ENCODE results near the gene ROBO1. TPM values are rescaled to one million over a fixed set of nuclear protein-coding genes. Genes with fewer than 3 reads are reported as not detected.

Gene ROBO1
- total and polyA plus RNA-seq, 2 donors (not counting 1 experiment from before 2014, with no cell fraction given): 0.27 to 3.2 TPM

DNA sequence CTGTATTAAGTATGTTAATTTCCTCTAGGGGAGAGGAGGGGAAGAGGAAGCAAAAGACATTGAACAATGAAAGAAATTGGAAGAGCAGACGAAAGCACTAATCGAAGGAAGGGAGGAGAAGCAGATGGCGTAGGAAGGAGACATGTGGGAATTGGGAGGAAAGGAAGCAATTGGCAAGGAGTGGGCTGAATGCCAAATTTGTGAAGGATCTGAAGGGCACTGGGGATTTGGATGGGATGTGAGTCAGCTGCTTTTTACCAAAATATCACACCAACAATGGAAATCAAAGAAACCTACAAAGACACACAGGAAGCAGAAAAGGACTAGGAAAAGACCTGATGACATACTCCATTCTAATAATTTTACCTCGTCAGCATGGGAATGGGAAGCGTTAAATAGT, 1029.8 kb downstream of the ROBO1 start:
- ATAC-seq (ENCODE audit: low read depth) (no peak), DNase-seq (no peak)
- intact Hi-C loops (cut with micrococcal nuclease): no loop called here
- Histone ChIP-seq H4K20me1 (ENCODE audit: control insufficient read depth, insufficient read depth, low read length, poor library complexity, severe bottlenecking) (no peaks in the 10 kb centered on the region), H3K79me2 (ENCODE audit: control insufficient read depth, insufficient read depth, low read length) (no peaks in the 10 kb centered on the region), H3K27ac (ENCODE audit: low read length in 2 of 2) (no peak overlapping the region), H3K27me3 (replicated peaks in 1 of 4; ENCODE audit: control extremely low read depth in 1 of 4, control insufficient read depth in 3 of 4, insufficient read depth in 4 of 4, low read length in 3 of 4) (no peaks in the 10 kb centered on the region), H3K36me3 (replicated peaks in 1 of 2; ENCODE audit: control extremely low read depth in 1 of 2, control insufficient read depth in 1 of 2, extremely low read depth in 1 of 2, insufficient read depth in 2 of 2, low read length in 1 of 2) (no peaks in the 10 kb centered on the region), H3K4me1 (ENCODE audit: control insufficient read depth in 2 of 2, insufficient read depth in 2 of 2, low read length in 2 of 2) (no peaks in the 10 kb centered on the region), H3K4me2 (replicated peaks; ENCODE audit: low read depth, low read length, poor library complexity, severe bottlenecking) (no peak overlapping the region), H3K9ac (ENCODE audit: low read length) (no peak overlapping the region), H3K9me3 (ENCODE audit: control extremely low read depth in 1 of 3, control insufficient read depth in 2 of 3, insufficient read depth in 1 of 3, low read length in 2 of 3) (no peaks in the 10 kb centered on the region), H2AFZ (ENCODE audit: insufficient read depth, low read depth, low read length, poor library complexity, severe bottlenecking) (no peak overlapping the region), H3K4me3 (ENCODE audit: control extremely low read depth in 1 of 5, extremely low read depth in 1 of 5, insufficient read depth in 1 of 5, low read depth in 2 of 5, low read length in 4 of 5) (no peak overlapping the region)
- no peak overlapping the region for H3K27ac Mint-ChIP-seq
- no peak overlapping the region for H3K4me3 Mint-ChIP-seq
- TF ChIP-seq EZH2 (IDR thresholded peaks at IDR 0.05; ENCODE audit: borderline replicate concordance, insufficient read depth, low read depth, low read length, poor library complexity, severe bottlenecking): no peak
- TF ChIP-seq, protein P1, sequence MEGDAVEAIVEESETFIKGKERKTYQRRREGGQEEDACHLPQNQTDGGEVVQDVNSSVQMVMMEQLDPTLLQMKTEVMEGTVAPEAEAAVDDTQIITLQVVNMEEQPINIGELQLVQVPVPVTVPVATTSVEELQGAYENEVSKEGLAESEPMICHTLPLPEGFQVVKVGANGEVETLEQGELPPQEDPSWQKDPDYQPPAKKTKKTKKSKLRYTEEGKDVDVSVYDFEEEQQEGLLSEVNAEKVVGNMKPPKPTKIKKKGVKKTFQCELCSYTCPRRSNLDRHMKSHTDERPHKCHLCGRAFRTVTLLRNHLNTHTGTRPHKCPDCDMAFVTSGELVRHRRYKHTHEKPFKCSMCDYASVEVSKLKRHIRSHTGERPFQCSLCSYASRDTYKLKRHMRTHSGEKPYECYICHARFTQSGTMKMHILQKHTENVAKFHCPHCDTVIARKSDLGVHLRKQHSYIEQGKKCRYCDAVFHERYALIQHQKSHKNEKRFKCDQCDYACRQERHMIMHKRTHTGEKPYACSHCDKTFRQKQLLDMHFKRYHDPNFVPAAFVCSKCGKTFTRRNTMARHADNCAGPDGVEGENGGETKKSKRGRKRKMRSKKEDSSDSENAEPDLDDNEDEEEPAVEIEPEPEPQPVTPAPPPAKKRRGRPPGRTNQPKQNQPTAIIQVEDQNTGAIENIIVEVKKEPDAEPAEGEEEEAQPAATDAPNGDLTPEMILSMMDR (IDR thresholded peaks at IDR 0.05): no peak
- H3K9me3 Mint-ChIP-seq (ENCODE audit: insufficient read depth): no peaks in the 10 kb centered on the region
- POLR2A ChIA-PET: no interaction called here
- CTCF ChIA-PET: no interaction called here
- WGBS (ENCODE audit: insufficient coverage): 91% methylated on average over 3 of the region's 5 CpGs
- no peaks in the 10 kb centered on the region for H3K4me1 Mint-ChIP-seq
- H3K27me3 Mint-ChIP-seq: no peaks in the 10 kb centered on the region

DNA sequence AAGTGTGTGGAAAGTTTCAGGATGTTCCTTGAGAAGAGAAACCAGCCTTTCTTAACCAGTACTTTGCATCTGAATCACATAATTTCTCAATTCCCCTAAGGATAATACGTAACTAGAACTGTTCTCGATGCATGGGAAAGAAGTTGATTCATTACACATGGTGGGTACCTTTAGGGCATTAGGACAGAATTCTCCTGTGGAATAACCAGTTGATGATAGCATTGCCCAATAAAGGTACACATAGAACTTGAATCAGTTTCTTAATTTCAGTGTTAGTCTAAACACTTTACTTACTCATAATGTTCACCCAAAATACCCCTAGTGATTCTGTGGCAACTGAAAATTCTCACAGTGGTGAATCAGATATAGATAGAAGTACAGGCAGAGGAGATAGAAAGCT, 1030.9 kb downstream of the ROBO1 start:
- no peak overlapping the region for H3K4me2 ChIP-seq (replicated peaks; ENCODE audit: low read depth, low read length, poor library complexity, severe bottlenecking)
- Mint-ChIP-seq H3K4me3 (no peak overlapping the region), H3K4me1 (no peaks in the 10 kb centered on the region), H3K27me3 (no peaks in the 10 kb centered on the region), H3K9me3 (ENCODE audit: insufficient read depth) (no peaks in the 10 kb centered on the region), H3K27ac (no peak overlapping the region)
- H3K4me3 ChIP-seq (ENCODE audit: control extremely low read depth in 1 of 5, extremely low read depth in 1 of 5, insufficient read depth in 1 of 5, low read depth in 2 of 5, low read length in 4 of 5): no peak overlapping the region
- no peaks in the 10 kb centered on the region for H3K36me3 ChIP-seq (replicated peaks in 1 of 2; ENCODE audit: control extremely low read depth in 1 of 2, control insufficient read depth in 1 of 2, extremely low read depth in 1 of 2, insufficient read depth in 2 of 2, low read length in 1 of 2)
- no peak overlapping the region for H3K9ac ChIP-seq (ENCODE audit: low read length)
- H3K4me1 ChIP-seq (ENCODE audit: control insufficient read depth in 2 of 2, insufficient read depth in 2 of 2, low read length in 2 of 2): no peaks in the 10 kb centered on the region
- no CpG with 5 or more reads among the region's 2 CpGs for WGBS (ENCODE audit: insufficient coverage)
- H3K27ac ChIP-seq (ENCODE audit: low read length in 2 of 2): no peak overlapping the region
- ATAC-seq (ENCODE audit: low read depth): no peak
- intact Hi-C loops (cut with micrococcal nuclease): no loop called here
- no peaks in the 10 kb centered on the region for H3K27me3 ChIP-seq (replicated peaks in 1 of 4; ENCODE audit: control extremely low read depth in 1 of 4, control insufficient read depth in 3 of 4, insufficient read depth in 4 of 4, low read length in 3 of 4)
- no peak overlapping the region for H2AFZ ChIP-seq (ENCODE audit: insufficient read depth, low read depth, low read length, poor library complexity, severe bottlenecking)
- CTCF ChIA-PET: no interaction called here
- POLR2A ChIA-PET: no interaction called here
- no peaks in the 10 kb centered on the region for H3K9me3 ChIP-seq (ENCODE audit: control extremely low read depth in 1 of 3, control insufficient read depth in 2 of 3, insufficient read depth in 1 of 3, low read length in 2 of 3)
- H3K79me2 ChIP-seq (ENCODE audit: control insufficient read depth, insufficient read depth, low read length): no peaks in the 10 kb centered on the region
- DNase-seq: no peak
- no peaks in the 10 kb centered on the region for H4K20me1 ChIP-seq (ENCODE audit: control insufficient read depth, insufficient read depth, low read length, poor library complexity, severe bottlenecking)
- TF ChIP-seq, protein P1 (IDR thresholded peaks at IDR 0.05): no peak
- no peak for TF ChIP-seq EZH2 (IDR thresholded peaks at IDR 0.05; ENCODE audit: borderline replicate concordance, insufficient read depth, low read depth, low read length, poor library complexity, severe bottlenecking)

All from B cell (primary cell).